ENCODE results near the gene AMMECR1. TPM values are rescaled to one million over a fixed set of nuclear protein-coding genes. Genes with fewer than 3 reads are reported as not detected.
"Not testable (repeated sequence)": the region's sequence is repeated elsewhere in the genome, so short reads cannot be mapped to it uniquely, and the experiment has no call there.

Gene AMMECR1
- total and polyA plus RNA-seq, 12 donors, result 0.59 to 1.8 (median 0.99) TPM

DNA sequence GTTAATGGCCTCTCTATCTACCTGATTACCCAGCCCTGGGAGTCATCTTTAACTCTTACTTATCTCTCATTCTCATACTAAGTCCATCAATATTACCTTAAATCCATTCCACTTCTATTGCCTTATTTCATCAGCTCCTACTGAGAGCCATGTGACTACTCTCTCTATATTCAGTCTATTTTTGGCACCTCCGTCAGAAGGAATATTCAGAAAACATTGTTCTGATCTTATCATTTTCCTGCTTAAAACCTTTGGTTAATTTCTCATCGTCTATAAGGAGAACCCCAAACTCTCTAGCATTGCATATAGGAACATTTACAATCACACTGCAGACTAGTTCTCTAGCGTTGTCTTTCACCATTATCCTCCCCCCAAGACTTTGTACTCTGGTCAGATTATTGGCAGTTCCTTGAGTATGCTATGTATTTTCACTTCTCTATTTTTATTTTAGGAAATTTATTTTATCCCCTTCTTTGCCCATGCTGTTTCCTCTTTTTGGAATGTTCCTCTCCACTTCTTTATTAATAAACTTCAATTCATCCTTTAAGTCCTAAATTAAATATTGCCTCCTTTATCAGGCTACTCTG is 13.7 kb upstream of the AMMECR1 start:
- H3K27me3 ChIP-seq, result peaks cover 0 to 34% (median 0%) of the 10 kb centered on the region in 7 donors
- no peaks in the 10 kb centered on the region for H3K9me3 ChIP-seq
- intact Hi-C loops (cut with DNase I), result no loop called here
- WGBS, 2 donors, result 64 to 69% methylated on average over 3 of the region's 3 CpGs
- TF ChIP-seq, protein P1, sequence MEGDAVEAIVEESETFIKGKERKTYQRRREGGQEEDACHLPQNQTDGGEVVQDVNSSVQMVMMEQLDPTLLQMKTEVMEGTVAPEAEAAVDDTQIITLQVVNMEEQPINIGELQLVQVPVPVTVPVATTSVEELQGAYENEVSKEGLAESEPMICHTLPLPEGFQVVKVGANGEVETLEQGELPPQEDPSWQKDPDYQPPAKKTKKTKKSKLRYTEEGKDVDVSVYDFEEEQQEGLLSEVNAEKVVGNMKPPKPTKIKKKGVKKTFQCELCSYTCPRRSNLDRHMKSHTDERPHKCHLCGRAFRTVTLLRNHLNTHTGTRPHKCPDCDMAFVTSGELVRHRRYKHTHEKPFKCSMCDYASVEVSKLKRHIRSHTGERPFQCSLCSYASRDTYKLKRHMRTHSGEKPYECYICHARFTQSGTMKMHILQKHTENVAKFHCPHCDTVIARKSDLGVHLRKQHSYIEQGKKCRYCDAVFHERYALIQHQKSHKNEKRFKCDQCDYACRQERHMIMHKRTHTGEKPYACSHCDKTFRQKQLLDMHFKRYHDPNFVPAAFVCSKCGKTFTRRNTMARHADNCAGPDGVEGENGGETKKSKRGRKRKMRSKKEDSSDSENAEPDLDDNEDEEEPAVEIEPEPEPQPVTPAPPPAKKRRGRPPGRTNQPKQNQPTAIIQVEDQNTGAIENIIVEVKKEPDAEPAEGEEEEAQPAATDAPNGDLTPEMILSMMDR (IDR thresholded peaks at IDR 0.05), result no peak
- H3K4me1 ChIP-seq, result peaks cover 0 to 3% (median 0%) of the 10 kb centered on the region in 9 donors
- H3K27ac ChIP-seq, result no peak overlapping the region
- DNase-seq, result no peak
- no peak overlapping the region for H3K4me3 ChIP-seq
- H3K36me3 ChIP-seq, result no peaks in the 10 kb centered on the region
- ATAC-seq, result no peak

DNA sequence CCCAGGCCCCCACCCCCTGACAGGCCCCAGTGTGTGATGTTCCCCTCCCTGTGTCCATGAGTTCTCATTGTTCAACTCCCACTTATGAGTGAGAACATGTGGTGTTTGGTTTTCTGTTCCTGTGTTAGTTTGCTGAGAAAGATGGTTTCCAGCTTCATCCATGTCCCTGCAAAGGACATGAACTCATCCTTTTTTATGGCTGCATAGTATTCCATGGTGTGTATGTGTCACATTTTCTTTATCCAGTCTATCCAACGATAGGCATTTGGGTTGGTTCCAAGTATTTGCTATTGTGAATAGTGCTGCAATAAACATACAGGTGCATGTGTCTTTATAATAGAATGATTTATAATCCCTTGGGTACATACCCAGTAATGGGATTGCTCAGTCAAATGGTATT is 10.7 kb upstream of the AMMECR1 start:
- H3K27me3 ChIP-seq, result peaks cover 0 to 33% (median 0%) of the 10 kb centered on the region in 7 donors
- intact Hi-C loops (cut with DNase I); H3K9me3 ChIP-seq; H3K4me3 ChIP-seq; H3K27ac ChIP-seq; H3K4me1 ChIP-seq; H3K36me3 ChIP-seq; ATAC-seq; DNase-seq: not testable (repeated sequence)
- WGBS, 2 donors, result 95 to 100% methylated on average over 1 of the region's 1 CpG

DNA sequence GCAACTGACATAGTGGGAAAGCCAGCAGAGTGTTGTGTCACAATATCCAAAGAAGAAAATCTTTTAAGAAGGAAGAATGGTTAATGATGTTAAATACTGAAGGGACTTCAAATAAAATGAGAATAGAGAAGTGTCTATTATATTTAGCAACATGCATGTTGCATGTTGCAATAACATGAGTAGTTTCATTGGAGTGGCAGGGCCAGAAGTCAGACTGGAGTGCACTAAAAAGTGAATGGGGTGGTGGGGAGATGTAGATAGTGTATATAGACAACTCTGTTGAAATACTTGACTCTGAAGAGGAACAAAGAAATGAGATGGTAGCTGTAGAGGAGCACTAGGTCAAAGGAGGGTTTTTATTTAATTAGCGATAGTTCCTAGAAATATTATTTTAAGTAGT is 9.5 kb upstream of the AMMECR1 start:
- ATAC-seq, result no peak
- no peak overlapping the region for H3K27ac ChIP-seq
- peaks cover 0 to 24% (median 0%) of the 10 kb centered on the region in 7 donors for H3K27me3 ChIP-seq
- intact Hi-C loops (cut with DNase I), result no loop called here
- TF ChIP-seq, protein P1 (IDR thresholded peaks at IDR 0.05), result no peak
- no peak overlapping the region for H3K4me3 ChIP-seq
- peaks cover 0 to 3% (median 0%) of the 10 kb centered on the region in 11 donors for H3K9me3 ChIP-seq
- no peak for DNase-seq
- peaks cover 0 to 3% (median 0%) of the 10 kb centered on the region in 9 donors for H3K4me1 ChIP-seq
- no peaks in the 10 kb centered on the region for H3K36me3 ChIP-seq
- WGBS, 2 donors, result 96 to 100% methylated on average over 1 of the region's 1 CpG

DNA sequence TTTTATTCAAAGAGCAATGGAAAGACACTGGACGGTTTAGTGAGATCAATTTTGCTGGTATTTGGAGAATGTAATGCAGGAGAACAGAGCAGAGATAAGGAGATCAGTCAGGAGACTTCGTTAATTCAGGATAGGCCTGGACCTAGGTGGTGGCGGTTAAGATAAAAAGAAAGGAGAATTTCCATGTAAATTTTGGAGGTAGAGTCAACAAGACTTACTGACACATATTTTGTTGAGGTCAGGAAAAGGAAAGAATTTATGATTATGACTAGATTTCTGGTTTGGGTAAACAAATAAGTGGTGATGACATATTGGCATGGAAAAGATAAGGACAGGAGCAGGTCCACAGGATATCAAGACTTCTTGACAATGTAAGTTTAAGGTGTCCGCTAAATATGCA is 8.8 kb upstream of the AMMECR1 start:
- Histone ChIP-seq H3K27me3 (peaks cover 0 to 18% (median 0%) of the 10 kb centered on the region in 7 donors), H3K4me3 (no peak overlapping the region), H3K9me3 (peaks cover 0 to 3% (median 0%) of the 10 kb centered on the region in 11 donors), H3K4me1 (peaks cover 0 to 3% (median 0%) of the 10 kb centered on the region in 9 donors), H3K36me3 (no peaks in the 10 kb centered on the region), H3K27ac (no peak overlapping the region)
- DNase-seq (no peak), ATAC-seq (no peak)
- intact Hi-C loops (cut with DNase I), result no loop called here
- WGBS, 2 donors, result 91 to 92% methylated on average over 4 of the region's 4 CpGs
- TF ChIP-seq, protein P1 (IDR thresholded peaks at IDR 0.05), result no peak

DNA sequence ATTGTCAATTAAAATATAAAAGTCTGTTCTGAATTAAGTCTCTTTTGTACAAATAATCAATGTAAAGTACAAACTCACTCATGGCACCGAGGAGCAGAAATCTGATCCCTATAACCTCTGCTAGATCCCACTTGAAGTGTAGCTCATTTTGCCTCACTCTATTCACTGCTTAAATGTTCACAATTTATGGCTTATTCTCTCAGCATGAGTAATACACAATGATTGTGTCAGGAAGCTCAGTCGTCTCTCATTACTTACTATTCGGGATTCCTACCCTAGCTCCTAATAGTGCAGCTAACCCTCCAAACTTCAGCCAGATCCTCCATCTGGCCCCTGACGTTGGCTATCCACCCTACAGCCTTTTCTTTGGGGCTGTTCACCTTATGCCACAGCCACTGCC is 4.7 kb upstream of the AMMECR1 start:
- Histone ChIP-seq H3K9me3 (peaks cover 0 to 3% (median 0%) of the 10 kb centered on the region in 11 donors), H3K36me3 (no peaks in the 10 kb centered on the region), H3K4me3 (no peak overlapping the region), H3K27ac (no peak overlapping the region), H3K27me3 (peaks cover 0 to 32% (median 0%) of the 10 kb centered on the region in 7 donors), H3K4me1 (peaks cover 0 to 5% (median 0%) of the 10 kb centered on the region in 9 donors)
- DNase-seq (no peak), ATAC-seq (no peak)
- TF ChIP-seq, protein P1 (IDR thresholded peaks at IDR 0.05), result no peak
- intact Hi-C loops (cut with DNase I), result no loop called here
- 67 to 77% methylated on average over 4 of the region's 4 CpGs for WGBS, 2 donors
